ENCODE results near the gene ABLIM1.

Gene ABLIM1

DNA sequence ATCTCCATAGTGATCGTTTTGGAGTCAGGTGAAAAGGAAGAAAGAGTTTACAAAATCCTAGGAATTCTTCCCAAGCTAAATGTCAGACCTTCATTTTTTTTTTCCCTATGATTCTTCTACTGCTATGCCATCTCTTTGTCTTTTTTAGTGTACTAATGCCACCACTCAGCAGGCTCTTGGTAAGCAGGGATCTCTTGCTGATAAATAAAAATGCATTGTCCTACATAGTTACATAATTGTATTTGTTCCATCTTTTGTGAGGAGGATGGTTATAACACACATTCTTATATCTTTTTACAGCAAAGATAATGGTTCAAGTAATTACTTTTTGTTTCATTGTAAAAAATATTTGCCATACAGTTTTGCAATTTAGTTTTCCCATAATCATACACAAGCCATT lies 217.0 kb downstream of the ABLIM1 start:
- no peak for DNase-seq

GRCh38 chr10:114437473-114438292 lies 220.4 kb downstream of the ABLIM1 start:
- peak; percentile 25 for DNase-seq

DNA sequence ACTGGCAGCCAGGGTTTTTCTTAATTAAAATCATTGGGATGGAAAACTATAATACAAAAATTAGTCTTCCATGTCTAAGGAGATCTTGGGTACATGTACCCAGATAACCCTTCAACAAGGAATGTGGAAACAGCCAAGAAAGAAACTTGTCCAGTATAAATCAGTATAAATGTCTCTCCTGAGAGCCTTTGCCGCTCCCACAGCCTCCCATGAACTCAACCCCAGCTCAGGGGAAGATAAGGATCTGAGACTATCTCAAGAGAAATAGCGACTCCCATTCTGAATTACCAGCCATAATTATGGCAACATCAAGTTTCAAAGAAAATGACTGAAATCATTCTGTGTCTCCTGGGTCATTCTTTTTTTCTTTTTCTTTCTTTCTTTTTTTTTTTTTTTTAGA lies 221.1 kb downstream of the ABLIM1 start:
- no peak for DNase-seq

GRCh38 chr10:114432566-114433093 lies 225.4 kb downstream of the ABLIM1 start:
- peak; percentile 16 for DNase-seq

- DNase-seq, result no peak
Measured at GRCh38 chr10:114431414-114432135, 226.5 kb downstream of the ABLIM1 start.

DNA sequence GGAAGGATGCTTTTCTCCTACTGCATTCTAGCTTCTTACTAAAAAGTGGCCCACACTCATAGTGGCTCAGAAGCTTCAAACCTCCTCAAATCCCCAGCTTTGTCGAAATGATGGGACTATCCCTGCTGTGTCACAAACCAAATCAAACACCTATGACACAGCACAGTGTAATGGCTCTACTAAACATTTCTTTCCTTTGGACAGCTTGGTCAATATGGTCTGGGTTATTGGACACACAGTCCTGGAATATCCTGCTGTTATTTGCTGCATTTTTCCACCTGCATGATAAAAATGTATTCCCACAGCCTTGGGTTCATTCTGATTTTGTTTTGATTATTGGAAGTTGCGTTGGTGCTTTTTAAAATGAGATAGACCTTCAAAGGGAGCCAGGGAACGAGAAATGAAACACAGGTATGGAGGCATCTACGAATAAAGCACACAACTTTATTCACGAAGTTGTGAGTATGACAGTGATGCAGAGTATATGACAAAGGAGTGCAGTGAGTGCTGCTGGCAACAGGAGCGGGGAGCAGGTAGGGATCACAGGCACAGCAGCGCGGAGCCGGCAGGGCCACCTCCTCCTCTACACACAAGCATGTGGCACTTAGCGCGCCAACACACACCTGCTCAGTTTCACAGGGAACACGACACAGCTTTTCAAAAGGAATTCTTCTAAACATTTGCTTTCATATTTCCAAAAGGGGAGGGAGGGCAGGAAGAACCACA lies 227.2 kb downstream of the ABLIM1 start:
- DNase-seq, result no peak

DNA sequence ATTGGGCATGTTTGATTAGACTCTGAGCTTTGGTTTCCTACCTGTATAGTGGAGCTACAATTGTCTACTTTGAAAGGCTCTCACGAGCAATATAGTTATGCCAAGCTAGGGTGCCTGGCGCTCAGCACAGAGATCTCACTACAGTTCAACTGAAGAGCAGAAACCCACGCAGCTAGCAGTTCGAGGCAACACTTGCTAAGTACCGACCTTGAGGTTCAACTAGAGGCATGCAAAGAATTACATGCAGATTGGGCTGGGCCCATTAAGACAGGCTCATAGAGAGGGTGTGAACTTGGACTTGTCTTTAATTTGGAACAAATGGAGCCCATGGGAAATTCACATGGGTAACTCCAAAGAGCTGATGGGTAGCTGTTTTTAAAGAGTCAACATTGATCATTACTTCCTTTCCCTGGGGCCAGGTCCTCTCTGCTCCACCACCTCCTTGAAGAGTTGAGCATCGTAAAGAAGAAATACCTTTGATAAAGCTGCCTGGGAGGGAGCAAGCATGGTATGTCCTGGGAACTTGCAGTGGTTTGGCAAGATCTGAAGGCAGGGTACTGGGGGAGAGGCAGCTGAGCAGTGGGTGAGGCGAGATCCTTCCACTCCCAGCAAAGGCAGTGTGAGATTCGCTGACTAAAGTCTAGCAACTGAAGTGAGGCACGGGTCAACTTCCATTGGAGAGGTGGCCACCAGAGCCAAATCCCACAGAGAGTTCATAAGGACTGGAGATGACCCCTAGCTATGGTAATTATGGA lies 228.3 kb downstream of the ABLIM1 start:
- no peak for DNase-seq

DNA sequence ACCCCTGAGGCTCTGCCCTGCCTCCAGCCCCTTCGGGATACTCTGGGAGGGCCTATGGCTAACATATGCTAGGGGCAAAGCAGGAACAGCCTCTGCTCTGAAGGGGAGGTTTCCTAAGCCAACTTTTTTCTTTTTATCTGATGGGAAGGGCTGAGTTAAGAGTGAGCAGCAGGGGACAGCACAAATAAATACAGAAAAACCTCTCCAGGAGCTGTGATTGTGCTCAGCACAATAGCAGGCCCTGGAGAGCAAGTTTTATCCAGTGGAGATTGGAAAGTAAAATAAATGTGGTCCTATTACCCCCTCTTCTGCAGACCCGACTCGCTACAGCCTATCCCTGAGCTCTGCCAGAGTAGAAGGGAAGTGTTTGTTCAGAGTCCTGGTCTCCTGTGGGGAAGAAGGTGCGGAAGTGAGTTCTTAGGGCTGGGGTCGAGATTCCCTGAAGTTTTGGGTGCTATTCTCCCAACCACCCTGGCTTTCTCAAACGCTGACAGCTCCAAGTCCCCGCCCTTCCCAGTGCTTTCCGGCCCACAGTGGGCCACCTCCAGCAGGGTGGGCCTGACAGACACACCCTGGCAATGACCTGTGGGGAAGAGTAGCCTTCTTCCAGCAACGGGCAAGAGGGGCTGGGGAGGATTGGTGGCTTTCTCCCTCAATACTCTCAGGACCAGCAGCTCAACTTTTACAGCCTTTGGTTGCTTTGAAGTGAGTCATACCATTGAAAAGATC lies 230.8 kb downstream of the ABLIM1 start:
- no peak for DNase-seq

DNA sequence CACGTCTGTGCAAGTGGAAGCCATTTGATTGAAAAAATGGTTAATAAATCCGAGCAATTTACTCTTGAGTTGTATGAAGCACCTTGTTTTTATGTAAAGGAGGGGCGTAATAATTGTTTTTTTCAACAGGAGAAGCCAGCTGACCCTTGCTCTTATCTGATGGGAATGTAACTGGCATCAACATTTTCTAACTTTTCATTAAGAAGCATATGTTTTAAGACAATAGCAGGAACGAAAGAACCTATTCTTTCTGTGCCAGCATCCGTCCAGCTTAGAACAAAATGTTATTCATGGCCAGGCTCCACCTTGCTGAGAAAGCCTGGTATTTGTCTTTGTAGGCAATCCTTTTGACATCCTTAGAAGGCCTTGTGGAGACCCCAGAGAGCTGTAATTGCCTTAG lies 231.6 kb downstream of the ABLIM1 start:
- no peak for DNase-seq

GRCh38 chr10:114420811-114421485 lies 237.1 kb downstream of the ABLIM1 start:
- DNase-seq, result no peak

DNA sequence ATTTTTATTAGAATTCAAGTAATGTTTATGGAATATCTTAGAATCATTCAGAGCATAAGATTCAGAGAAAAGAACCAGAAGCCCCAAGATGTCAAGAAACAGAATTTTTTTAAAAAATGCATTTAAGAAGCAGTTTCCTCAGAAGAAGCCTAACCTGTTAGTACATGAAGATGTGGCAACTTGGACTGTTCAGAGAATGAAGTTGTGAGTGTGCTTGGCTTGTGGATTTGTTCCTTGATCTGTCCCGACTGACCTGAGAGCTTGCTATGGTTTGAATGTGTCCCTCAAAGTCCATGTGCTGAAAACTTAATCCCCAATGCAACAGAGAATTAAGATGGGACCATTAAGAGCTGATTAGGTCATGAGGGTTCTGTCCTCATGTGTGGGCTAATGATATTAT lies 240.0 kb downstream of the ABLIM1 start:
- DNase-seq, result no peak

DNA sequence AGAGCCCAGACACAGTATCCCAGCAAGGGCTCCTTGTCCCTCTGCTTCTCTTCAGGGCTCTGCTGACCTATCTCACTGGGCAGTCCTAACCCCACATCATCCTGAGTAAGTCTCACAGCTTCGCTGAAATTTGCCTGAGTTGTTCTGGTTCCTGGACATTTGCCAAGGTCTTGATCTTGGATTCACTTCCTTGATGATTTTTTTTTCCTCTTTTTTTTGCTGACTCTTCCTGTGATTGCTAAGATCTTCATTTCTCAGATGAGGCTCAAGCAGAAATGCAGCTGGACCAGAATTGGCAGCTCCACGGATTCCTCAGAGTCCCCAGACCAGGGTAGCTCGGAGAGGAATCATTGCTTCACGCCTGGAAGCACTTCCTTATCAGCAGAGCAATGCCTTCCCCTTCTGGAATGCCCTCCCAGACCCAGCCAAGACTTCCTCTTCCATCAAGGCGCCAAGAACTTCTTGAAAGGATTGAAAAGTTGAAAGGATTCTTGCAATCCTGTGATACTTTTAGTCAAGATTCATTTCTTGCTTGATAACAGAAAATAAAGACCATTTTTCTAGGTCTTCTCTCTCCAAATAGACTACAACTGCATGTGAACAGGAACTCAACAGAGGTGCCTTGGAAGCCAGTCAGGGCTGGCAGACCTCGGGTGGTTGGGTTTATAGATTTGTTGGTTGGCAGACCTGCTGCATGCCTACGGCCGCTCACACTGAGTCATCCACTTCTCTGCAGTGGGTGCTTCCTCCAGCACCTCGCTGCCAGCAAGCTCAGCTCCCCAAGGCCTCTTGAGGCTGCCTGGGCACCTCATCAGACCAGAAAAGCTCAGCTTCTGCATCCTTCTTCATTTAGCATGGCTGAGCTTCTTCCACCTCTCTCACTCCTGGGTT lies 244.9 kb downstream of the ABLIM1 start:
- peak; percentile 64 for DNase-seq

DNA sequence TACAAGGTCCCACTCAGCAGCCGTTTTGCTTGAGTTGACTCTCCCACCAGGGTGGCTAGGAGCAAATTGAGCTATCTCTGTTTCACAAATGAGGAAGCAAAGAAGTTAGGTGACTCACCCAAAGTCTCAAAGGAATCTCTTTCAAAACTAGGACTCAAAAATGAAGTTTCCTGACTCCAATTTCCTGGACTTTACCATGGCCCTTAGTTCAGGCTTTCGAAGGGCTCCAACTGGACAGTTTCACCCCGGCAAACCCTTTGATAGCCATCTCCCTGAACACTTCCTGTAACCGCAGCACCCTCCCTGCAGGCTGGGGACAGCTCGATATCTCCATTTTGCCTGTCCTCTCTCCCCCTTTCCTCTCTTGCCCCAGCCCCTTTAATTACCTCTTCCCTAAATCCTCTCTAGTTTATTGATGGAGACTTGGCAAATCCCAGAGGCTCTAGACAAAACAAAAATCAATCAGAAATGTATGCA lies 249.1 kb downstream of the ABLIM1 start:
- no peak for DNase-seq

DNA sequence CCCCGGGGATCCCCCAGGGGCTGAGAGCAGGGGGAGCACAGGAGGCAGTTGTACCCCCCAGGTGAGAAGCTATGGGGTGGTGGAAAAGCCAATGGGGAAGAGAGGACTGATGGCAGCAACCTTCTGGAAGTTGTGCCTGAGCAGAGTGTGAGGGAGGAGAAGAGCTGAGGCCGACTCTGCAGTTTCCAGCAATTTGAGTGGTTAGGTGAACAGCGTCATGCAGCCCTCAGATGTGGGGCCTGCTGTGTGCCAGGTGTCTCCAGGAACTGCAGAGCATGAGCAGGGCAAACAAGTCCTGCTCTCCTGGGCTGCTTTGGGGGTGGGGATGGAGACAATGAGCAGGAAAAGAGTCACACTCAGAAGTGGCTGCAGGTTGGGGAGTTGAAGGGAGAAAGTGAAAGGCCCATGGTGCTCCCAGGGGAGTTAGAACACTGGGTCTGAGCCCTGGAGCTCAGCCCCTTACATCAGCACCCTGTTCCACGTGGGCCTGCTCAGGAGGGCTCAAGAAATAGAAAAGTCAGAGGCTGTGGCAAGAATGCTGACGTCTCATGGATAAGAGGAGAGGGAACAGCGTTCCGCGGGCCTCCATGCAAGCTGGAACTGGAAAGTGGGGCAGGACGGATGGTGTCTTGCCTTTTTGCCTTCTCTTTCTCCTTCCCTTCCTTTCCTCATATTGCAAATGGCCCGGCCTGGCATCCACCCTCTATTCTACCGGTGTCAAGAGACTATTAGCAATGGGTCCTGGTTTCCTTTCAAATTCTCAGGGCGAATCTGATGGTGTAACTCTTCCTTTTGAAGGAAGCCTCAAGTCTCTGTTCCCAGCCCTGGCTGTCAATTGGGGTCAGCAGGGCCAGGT lies 249.7 kb downstream of the ABLIM1 start:
- DNase-seq, result no peak

DNA sequence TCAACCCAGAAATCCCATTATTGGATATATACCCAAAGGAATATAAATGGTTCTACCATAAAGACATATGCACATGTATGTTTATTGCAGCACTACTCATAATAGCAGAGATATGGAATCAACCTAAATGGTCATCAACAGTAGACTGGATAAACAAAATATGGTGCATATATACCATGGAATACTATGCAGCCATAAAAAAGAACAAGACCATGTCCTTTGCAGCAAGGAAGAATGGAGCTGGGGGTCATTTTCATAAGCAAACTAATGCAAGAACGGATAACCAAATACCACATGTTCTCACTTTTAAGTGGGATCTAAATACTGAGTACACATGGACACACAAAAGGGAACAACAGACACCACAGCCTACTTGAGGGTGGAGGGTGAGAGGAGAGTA lies 251.6 kb downstream of the ABLIM1 start:
- DNase-seq, result no peak

DNA sequence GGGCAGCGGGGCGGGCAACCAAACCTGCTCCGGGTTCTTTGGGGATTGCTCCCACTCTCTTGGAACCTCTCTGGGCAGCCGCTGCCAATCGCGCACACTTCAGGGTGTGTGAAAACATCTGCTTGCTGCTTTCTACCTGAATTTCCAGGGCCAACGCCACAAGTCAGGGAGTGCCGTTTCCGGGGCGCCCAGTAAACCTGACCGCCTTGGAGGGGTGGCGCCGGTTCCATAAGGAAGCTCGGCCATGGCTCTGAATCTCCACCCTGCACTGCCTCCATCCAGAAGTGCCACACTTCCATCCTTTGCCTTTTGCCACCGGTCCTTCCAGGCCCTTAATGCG lies 253.1 kb downstream of the ABLIM1 start:
- no peak for DNase-seq

- no peak for DNase-seq
Measured at GRCh38 chr10:114404171-114405010, 253.7 kb downstream of the ABLIM1 start, which contains the start of gene AFAP1L2. Gene AFAP1L2 (minus strand): TSS chr10:114404502. CDS start chr10:114404455, 47 bp downstream.

DNA sequence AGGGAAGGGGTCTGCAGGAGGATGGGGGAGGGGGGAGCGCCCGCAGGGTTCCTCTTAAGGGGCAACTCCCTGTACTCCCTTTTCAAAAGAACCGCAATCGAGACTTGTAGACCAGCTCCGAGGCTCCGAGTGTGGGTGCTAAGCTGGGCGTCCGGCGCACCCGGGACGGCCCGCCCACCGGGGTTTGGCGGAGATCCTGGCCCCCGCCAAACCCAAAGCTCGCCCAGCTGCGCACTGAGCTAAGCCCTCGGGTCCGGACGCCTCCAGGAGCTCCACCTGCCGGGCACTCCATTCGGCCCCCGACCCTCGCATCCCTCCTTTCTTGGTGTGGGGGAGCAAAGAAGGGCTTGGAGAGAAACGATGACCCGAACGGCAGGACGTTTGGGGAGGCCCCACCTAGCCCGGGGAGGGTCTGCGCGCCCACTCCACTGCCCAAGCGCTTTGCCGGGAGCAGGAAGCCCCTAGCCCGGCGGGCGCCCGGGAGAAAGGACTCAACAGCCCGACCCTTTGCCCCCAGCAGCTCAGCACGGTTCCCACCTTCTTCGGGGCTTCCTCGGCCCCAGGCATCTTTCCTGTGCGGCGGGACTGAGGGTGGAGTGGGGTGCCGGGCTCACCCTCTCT lies 254.4 kb downstream of the ABLIM1 start:
- DNase-seq, result no peak
